HG03175 (cell line): Measurements from ENCODE around the gene ATP6V0E2.

Source experiments
- ATAC-seq: cut with Tn5 transposase; IDR thresholded peaks from one replicate; pipeline ENCODE4 v1.9.1; 2021; ENCODE audit warnings: mild to moderate bottlenecking, moderate library complexity; ENCODE audit not compliant: unreplicated experiment

ATP6V0E2 gene

DNA sequence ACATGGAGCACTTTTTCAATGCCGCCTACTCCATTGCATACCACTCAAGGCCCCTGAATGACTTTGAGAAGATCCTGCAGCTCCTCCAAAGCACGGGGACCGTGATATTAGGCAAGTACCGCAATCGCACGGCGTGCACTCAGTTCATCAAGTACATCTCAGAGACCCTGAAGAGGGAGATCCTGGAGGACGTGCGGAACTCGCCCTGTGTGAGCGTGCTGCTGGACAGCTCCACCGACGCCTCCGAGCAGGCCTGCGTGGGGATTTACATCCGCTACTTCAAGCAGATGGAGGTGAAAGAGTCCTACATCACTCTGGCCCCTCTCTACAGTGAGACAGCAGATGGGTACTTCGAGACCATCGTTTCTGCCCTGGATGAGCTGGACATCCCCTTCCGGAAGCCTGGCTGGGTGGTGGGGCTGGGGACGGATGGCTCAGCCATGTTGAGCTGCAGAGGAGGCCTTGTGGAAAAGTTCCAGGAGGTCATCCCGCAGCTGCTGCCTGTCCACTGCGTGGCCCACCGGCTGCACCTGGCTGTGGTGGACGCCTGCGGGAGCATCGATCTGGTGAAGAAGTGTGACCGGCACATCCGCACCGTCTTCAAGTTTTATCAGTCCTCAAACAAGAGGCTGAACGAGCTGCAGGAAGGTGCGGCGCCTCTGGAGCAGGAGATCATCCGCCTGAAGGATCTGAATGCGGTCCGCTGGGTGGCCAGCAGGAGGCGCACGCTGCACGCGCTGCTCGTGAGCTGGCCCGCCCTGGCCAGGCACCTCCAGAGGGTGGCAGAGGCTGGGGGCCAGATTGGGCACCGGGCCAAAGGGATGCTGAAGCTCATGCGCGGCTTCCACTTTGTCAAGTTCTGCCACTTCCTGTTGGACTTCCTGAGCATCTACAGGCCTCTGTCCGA, 12.7 kb upstream of the ATP6V0E2 start:
- no peak for ATAC-seq

GRCh38 chr7:149861728-149862045, 12.1 kb upstream of the ATP6V0E2 start:
- ATAC-seq, result no peak

DNA sequence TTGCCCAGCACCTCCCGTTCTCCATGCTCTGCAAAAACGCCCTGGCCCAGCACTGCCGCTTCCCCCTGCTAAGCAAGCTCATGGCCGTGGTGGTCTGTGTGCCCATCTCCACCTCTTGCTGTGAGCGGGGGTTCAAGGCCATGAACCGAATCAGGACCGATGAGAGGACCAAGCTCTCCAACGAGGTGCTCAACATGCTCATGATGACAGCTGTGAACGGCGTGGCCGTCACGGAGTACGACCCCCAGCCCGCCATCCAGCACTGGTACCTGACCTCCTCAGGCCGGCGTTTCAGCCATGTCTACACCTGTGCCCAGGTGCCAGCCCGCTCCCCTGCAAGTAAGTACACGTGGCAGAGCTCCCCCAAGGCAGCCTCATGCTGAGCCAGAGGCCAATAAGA, 11.6 kb upstream of the ATP6V0E2 start:
- ATAC-seq, result no peak

- ATAC-seq, result no peak
Measured at GRCh38 chr7:149863500-149863899, 10.3 kb upstream of the ATP6V0E2 start.

DNA sequence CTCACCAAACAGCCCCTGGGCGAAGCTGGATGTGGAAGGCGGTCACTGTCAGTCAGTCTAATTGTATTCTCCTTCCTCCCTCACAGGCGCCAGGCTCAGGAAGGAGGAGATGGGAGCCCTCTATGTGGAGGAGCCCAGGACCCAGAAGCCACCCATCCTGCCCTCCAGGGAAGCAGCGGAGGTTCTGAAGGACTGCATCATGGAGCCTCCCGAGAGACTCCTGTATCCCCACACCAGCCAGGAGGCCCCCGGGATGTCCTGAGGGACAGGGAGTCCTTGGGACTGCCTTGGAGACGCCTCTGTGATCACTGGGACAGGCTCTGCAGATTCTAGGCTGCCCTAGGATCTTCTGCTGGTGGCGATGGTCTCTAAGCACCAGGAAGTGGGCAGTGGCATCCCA, 9.7 kb upstream of the ATP6V0E2 start:
- ATAC-seq, result no peak

GRCh38 chr7:149864751-149865150, 9.0 kb upstream of the ATP6V0E2 start:
- no peak for ATAC-seq

DNA sequence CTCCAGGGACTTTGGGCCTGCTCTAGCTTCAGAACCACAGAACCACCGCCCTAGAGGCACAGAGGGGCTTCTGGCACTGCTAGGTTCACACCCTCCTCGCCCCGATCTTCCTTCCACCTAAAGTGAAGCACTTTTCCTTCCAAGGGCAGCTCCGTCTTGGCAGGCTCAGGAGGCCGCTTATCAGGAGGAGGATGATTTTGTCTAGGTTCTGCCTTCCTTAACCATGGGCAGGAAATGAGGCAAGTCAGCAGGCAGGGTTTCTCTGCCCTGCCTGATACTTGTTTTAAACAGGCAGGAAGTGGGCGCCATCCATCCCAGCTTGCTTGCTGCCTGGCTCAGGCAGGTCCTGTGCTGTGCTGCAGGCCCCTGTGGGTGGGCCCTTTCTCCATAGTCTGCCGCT, 8.3 kb upstream of the ATP6V0E2 start:
- ATAC-seq, result peak; percentile 35

- no peak for ATAC-seq
Measured at GRCh38 chr7:149866139-149866778, 7.5 kb upstream of the ATP6V0E2 start.

GRCh38 chr7:149866779-149867447, 6.9 kb upstream of the ATP6V0E2 start:
- no peak for ATAC-seq

DNA sequence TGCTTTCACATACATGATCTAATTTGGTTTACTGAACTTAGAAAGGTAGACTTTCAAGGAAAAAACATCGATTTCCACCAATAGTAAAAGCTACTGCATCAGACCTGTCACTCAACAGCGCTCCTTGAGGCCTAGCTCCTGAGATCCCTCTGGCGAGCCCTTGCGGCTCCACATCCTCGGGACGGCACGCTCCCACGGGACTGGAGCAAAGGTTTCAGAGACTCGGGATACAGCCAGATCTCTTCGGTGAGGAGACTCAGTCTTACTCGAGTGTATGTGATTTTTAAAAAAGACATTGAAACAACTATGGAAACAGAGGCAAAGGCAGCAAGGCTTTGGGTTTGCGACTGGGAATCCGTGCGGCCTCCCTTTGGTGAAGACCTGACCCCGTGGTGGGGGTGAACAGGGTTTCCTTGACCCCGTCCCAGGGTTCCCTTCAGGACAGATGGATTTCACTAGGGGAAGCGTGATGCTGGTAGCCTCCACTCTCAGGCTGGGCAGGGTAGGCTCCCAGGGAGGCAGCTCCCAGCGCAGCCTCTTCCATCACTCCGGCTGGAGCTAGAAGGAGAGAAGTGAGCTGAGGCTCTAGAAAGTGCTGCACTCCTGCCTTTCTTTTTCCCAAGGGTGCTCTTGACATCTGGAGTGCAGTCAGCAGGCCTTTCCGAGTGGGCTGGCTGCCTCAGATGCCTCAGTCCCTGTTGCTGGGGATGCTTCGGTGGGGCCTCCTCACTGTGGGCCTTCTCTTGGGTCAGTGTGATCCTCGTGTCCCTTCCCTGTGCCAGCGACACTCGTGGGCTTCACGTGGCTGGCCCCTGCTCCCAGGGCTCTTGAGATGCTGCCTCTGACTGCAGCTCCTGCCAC, 5.8 kb upstream of the ATP6V0E2 start:
- ATAC-seq, result no peak

GRCh38 chr7:149868623-149869290, 5.0 kb upstream of the ATP6V0E2 start:
- no peak for ATAC-seq

DNA sequence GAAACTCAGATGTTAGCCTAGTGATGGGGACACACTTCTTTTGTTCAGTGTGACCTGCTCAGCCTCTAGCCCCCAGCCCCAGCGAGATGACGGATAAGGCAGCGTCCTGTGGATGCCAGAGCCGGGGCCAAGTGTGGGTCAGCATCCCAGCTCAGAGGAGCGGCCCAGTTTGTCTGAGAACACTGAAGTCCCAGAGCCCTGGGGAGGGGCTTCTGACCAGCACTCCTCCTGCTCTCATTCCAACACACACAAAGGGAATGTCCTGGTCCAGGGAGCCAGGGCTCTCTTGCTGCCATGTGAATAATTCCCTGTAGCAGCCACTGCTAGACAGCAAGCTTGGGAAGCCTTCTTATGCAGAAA, 4.5 kb upstream of the ATP6V0E2 start:
- ATAC-seq, result no peak

DNA sequence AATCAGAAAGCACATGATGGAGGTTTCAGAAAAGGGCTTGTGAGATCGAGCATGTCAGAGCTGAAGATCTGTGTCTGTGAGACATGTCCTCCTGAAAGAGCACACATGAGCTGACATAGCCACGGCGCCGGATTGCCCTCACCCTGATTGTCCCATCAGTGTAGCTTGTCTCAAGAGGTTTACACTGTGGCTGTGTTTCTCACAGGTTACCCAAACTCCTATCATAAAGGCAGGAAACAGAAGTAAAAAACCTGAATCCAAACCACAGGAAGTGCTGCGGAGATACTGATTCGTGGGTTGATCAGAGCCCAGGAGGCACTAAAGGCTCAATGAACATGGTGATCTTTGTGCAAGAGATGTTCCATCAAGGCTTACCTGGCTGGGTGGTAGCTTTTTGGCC, 3.9 kb upstream of the ATP6V0E2 start:
- no peak for ATAC-seq

DNA sequence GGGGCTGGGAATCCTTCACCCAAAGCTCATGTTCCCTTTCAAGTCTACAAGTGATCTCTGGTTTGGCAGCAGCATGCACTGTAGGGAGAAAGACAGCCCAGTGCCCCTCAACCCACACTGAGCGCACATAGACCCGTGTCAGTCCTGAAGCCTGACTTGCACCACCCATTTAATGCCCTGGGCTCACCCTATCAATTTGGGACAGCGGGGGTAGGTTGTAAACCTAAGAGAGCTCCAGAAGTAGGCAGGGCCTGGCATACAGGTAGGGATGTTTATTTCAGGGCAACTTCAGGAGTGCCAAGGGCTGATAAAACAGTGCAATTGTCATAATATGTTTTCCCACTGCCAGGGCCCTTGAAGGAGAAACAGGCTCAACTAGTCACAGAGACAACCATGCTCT, 3.5 kb upstream of the ATP6V0E2 start:
- no peak for ATAC-seq

DNA sequence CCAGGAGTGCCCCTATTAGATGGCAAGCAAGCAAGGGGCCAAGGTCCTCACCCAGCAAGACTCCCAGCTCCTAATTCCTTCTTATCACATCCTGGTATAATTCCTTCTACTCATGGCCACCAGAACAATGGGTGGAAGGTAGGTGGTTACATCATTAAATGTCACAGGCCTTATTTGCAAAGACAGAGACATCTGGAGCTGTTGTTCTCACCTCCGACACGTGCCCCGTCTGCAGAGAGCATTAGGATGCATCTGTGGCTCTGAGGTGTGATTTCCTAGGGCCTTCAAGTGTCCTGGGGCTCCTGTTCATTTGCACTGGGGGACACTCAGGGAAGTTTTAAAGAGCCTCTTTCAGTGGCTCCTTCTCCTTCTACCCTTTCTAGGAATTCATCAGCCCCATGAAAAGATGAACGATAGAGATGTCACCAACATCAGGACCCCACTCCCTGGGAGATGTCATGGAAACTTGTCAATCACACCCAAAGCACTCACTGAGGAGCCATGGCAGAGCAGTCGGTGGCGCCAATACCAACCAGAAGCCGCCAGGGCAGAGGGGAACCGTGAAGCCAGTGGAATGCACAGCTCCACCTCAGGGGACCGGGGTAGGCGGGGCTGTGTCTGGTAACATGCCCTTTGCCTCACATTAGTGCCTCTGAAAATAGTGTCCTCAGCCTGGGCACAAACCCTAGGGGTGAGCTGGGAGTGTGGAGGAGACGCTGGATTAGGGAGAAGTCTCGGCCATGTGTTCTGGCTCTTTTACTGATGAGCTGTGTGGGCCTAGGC, 2.9 kb upstream of the ATP6V0E2 start:
- no peak for ATAC-seq

- ATAC-seq, result no peak
Measured at GRCh38 chr7:149871576-149871975, 2.2 kb upstream of the ATP6V0E2 start.

GRCh38 chr7:149872419-149873073, 1.2 kb upstream of the ATP6V0E2 start:
- no peak for ATAC-seq

DNA sequence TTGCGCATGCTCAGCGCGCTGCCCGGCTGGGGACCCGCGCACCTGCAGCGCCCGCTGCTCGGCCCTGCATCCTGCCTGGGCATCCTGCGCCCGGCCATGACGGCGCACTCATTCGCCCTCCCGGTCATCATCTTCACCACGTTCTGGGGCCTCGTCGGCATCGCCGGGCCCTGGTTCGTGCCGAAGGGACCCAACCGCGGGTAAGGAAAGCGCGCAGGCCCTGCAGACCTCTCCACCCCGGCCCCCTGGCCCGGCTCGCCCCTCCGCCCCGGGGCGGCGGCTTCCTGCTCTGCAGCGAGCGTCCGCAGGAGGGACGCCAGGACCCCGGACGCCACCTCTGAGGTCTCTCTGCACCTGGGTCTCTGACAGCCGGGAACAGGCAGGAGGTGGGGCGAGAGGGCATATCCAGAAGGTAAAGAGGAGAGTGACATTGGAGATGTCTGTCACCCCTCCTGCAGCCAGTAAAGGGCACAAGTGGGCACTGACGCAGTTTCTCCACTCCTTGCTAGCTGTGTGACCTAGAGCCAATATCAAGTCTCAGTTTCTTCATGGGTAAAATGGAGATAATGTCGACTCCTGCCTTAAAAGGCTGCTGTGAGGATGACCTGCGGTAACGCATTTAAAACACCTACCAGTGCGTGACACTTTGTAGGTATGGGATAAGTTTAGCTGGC, 338 bp downstream of the ATP6V0E2 start:
- peak; percentile 23 for ATAC-seq

DNA sequence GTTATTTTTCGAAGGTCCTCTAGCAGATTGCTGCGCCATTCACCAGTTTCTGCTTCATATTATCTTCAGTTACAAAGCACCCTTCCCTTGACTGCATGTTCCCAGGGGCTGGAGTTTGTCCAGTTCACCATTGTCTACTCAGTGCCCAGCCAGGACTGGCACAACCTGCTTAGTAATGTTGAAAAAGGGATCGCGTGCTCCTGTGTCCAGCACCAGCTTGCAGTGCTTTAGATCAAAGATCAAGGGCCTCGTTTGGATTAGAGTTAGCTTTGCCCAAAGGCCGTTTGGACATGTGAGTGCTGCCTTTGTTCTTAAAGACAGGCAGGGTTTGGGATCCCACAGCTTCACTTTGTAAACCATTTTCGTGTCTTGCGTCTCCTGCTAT, 867 bp downstream of the ATP6V0E2 start:
- no peak for ATAC-seq
